ENCODE results near the gene JAML.

- TF ChIP-seq POLR2A (IDR thresholded peaks at IDR 0.05) = peak; percentile 45
- peak; percentile 68 to 94 (median 77) for TF ChIP-seq POLR2AphosphoS5 (IDR thresholded peaks at IDR 0.05)
Measured at GRCh38 chr11:118251858-118252652, 27.2 kb upstream of the JAML start, which contains the start of gene MPZL3.

Data from breast epithelium (tissue), 3 donors.